HG03342 (cell line): Measurements from ENCODE around the gene SMARCAD1.
A peak's percentile ranks its signal among the peaks of the same experiment; 100 is the strongest.
"Not testable (repeated sequence)": the region's sequence is repeated elsewhere in the genome, so short reads cannot be mapped to it uniquely, and the experiment has no call there.

ENCODE experiments used
- ATAC-seq: cut with Tn5 transposase; IDR thresholded peaks from one replicate; pipeline ENCODE4 v1.9.1; 2021; ENCODE audit warnings: mild to moderate bottlenecking, moderate library complexity; ENCODE audit not compliant: unreplicated experiment

The SMARCAD1 gene

GRCh38 chr4:94290245-94290644, 82.6 kb downstream of the SMARCAD1 start:
- no peak for ATAC-seq

DNA sequence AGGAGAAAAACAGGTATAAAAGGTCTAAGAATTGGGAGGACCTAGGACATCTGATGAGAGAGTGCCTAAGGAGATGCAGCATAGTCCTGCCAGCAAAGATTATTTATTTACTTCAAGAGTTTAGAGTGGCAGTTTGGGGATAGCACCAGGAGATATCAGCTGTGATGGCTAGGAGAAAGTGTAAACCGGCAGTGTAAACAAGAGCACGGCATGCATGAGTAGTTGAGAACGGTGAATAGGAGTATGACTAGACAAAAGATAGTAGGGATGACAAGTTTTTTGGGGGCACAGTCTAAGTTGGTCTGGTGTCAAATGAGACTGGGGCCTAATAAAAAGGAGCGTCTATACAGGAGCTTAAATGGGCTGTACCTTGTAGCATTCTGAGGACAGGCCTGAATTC, 86.3 kb downstream of the SMARCAD1 start:
- ATAC-seq = not testable (repeated sequence)

DNA sequence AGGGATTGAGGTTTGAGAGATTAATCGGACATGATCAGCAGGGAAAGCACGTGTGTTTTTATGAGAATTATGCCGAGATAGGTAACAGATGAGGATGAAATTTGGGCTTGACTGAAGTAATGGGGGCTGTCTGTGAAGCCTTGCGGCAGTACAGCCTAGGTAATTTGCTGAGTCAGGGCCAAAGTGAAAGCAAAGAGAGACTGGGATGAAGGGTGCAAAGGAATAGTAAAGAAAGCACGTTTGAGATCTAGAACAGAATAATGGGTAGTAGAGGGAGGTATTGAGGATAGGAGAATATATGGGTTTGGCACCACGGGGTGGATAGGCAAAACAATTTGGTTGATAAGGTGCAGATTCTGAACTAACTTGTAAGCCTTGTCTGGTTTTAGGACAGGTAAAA, 87.8 kb downstream of the SMARCAD1 start:
- ATAC-seq = not testable (repeated sequence)

DNA sequence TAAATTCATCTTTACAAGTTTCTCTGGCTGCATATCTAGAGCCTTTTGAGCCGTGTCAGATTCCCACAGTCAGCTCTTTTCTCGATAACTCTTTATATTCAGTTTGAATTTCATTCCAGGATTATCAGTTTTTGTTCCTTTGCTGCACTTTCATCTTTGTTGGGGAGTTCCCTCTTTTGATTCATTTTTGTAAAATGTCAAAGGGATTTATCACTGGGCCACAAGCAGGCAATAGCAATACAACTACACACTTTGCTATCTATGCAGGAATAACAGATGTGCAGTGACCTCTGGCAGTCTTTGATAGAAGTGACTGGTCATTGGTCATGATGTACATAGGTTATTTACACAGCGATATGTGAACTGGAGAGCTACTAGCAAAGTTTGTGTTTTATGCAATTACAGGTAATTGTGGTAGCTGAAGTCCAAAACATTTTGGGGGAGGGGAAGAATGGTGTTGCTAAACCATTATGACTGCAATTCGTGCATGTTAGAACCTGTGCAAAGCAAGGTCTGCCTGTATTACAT, 91.1 kb downstream of the SMARCAD1 start:
- ATAC-seq = no peak

- ATAC-seq = no peak
These were observed 94.5 kb downstream of the SMARCAD1 start for GRCh38 chr4:94302191-94302590.

DNA sequence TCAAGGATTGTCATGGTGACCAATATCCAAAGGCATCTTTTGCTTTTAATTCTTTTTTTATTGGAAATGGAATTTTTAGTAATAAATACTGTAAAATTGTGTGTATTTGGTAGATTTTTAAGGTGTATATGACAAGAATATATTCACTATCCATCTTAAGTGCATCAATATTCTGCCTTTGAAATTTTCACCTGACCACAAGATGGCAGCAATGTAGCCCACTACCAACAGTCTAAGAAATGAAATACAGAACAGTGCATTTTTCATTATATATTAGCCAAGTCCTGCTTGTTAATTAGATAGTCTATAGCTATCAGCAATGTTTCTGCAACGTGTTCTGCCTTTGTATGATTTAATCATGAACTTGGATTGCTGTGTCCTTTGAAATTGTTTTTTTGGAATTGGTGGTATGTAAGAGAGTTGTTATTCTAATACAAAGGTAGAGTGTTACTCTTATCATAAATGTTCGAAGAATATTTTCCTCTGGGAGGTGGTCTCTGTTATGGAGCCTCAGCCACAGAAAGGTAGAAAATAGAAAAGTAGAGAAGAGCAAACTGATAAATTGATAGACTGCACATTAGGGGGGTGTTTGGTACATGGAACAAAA, 96.8 kb downstream of the SMARCAD1 start:
- ATAC-seq = no peak

DNA sequence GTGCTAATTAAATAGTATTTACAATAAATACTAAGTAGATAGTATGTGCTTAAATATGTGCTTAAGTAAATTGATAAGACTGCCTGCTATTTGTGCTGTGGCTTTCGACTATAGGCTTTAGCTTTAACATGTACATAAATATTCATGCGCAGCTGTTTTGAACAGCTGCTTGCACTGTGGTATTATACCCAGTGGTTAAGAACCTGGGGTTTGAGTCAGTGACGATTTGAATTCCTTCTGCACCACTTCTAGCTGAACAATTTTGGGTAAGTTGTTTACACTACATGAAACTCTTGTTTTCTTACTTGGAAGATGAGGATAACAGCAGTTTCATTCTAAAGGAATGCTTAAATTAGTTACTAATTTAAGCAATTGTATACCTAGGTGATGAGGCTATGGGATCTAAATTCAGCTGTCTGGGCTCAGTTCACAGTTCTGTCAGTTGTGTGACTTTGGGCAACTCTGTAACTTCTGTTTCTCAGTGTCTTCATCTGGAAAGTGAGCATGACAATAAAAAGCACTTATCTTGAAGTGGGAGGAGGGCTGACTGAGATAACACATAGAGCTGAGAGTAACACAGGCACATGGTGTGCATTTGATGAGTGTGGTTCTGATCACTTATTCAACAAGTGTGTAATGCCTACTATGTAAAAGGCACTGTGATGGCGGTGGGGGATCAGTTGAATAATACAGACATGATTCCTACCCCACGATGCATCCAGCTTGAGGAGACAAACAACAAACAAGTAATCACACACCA, 98.0 kb downstream of the SMARCAD1 start:
- no peak for ATAC-seq

DNA sequence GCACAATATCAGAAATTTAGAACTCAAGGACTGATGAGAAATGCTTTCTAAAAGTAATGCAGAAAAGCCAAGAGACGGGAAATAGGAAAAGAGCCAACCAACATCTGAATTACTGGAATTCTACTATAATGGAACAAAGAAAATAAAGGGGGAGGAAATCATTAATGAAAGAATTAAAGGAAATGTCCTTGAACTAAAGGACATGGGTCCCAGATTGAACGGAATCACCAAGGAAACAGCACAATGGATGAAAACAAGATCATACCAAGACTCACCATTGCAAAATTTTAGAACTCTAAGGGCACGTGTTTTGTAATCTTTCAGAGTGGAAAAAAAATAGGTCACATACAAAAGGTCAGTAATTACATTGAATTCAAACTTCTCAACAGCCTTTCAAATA, 99.0 kb downstream of the SMARCAD1 start:
- ATAC-seq = no peak

DNA sequence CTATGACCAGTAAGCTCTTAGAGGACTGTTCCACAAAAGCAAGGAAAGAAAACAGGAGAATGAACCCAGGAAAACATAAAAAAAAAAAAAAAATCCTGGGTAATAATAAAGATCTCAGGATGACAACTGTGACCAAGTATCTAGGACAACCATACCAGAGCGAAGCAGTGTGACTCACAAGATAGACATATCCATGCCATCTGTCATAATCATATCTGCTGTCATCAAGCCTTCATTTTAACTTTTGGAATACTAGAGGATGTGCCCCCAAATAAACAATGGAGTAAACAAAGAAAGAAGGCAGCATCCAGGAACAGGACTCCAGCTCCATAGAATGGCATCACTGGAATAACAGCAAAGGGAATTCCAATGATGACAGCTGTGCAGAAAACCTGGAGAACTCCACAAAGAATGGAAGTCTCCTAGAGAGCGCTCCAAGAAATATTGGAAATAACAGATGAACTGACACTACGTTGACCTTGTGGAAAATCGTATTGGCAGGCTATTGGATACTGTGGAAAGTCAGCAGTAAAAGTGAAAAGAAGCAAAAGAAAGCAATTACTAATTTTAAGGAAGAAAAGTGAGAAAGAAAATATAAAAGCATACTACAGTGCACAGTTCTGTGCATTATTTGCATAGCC, 99.7 kb downstream of the SMARCAD1 start:
- ATAC-seq = no peak

GRCh38 chr4:94319927-94320326, 112.3 kb downstream of the SMARCAD1 start:
- not testable (repeated sequence) for ATAC-seq

DNA sequence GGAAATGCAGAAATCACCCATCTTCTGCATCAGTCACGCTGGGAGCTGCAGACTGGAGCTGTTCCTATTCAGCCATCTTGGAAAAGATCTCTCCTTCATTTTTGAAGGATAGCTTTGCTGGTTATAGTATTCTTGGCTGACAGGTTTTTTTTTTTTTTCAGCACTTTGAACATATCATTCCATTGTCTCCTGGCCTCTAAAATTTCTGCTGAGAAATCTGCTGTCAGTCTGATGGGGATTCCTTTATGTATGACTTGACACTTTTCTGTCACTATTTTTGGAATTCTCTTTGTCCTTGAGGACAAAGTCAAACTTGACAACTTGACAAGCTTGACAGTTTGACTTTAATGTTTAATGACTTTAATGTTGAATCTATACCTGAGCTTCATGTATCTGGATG, 118.2 kb downstream of the SMARCAD1 start:
- no peak for ATAC-seq

DNA sequence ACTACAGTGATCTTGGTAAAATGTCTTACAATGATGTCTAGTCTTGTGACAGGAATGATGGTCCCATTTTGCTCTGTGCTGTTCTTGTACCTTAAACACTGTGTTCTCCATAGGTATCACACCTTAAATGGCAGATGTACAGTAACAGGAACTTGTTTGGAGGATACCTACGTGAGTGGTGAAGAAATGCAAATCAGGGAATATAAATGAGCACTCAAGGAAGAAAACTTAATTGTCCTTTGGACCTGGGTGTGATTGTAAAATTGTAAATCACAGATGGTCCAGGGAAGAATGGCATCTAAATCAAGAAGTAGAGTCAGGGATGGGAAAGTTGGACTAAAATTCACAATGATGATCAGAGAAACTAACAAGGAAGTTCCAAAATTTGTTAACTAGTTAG, 122.3 kb downstream of the SMARCAD1 start:
- no peak for ATAC-seq

DNA sequence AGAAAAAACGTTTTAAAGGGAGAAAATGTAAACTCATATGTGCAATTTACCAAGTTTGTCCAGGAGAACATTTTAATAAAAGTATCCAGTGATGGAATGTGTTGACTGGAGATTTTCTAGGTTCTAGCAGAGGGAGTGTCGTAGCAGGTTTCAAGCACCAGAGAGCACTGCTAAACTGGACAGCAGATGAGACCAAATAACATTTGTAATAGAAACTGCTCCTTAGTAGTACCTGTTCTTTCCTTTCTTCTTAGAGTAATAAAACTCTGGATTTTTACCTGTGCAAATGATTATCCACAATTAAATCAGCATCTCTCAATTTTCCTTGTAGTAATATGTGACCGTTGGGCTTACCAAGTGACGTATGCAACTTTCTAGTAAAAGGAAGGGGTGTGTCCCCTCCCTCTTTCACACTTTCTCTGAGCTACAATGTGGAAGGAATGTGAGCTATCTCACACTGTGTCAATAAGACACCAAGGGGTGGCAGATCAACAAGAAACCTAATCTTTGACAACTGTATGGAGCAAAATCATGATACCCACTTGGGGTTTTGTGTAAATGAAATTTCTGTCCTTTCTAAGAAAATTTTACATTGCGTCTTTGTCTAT, 125.4 kb downstream of the SMARCAD1 start:
- ATAC-seq = no peak

GRCh38 chr4:94333866-94334265, 126.2 kb downstream of the SMARCAD1 start:
- no peak for ATAC-seq

- ATAC-seq = no peak
These were observed 126.8 kb downstream of the SMARCAD1 start for GRCh38 chr4:94334476-94334875.

DNA sequence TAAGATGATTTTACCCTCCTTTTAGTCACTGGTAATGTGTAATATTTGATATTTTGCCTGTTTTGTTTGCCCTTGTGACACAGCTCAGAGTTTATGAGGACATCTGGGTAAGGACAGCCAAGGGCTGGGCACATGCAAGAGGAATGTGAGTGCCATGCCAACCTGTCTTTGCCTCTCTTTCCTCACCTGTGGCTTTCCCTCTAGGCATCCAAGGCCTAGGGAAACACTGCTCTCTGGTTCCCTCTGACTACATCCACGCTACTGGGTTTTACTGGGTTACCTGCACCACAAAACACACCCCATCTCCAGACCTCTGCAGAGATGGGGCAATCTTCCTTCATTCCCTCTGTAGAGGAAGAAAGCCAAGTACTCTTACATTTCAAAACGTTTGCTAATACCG, 127.3 kb downstream of the SMARCAD1 start:
- no peak for ATAC-seq

DNA sequence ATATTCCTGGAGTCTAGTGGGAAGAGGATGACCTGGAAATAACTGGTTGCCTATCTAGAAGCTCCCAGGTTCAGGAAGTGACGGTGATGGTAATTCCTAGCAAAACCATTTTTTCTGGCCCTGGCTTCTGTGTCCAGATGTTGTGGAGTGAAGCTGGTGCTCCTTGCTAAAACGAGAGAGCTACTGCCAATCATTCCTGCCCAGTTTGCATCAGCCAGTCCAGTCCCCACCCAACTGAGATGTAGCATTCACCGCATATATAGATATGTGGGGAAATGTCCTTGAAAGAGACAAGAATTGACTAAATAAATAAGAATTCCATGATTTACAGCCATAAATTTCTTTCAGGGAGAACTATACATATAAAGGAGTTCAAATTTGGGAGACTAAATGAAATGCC, 128.6 kb downstream of the SMARCAD1 start:
- ATAC-seq = no peak

GRCh38 chr4:94336791-94337190, 129.1 kb downstream of the SMARCAD1 start:
- ATAC-seq = not testable (repeated sequence)

GRCh38 chr4:94338681-94339351, 131.2 kb downstream of the SMARCAD1 start:
- peak; percentile 37 for ATAC-seq

GRCh38 chr4:94339779-94340178, 132.1 kb downstream of the SMARCAD1 start:
- no peak for ATAC-seq
